Measurements from ENCODE around the gene BTBD18.

DNA sequence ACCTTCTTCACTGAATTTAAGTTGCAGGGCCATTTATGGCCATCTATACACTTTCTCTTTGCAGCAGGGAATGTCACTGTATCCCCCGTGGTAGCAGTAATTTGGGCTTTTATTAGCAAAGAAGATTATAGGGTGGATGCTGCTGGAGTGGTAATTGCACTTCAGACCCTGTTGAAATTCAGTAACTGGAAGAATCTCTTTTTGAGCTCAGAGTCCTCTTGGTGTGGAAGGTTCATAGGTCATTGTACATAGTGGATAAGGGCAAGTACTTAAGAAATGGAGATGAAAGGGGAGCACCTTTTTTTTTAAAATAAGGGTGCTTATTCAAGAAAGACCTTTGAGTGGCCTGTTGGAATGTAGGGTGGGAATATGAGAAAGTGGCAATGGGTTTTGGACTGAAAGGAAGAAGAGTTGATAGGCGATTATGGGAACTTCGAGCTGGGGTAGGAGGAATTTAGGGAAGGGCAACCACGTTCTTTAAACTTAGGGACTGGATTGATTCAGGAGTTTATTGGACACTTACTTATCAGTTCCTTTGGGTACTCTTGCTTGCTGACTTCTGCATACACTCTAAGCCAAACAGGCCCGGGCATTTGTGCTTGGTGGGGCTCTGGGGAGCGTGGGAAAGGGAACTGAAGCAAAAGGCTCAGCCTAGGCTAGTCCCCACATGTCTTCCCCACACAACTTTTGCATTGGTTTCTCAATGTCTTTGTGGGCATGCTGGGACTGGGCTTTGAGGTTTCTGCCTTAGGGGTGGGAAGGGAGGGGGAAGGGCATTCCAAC lies 36.5 kb upstream of the BTBD18 start:
- TF ChIP-seq HDAC6 (IDR thresholded peaks at IDR 0.05; ENCODE audit: unreplicated experiment) (no peak), SMC3 (IDR thresholded peaks at IDR 0.05; ENCODE audit: borderline replicate concordance, low read length) (no peak), HDGF (IDR thresholded peaks at IDR 0.05) (no peak), CEBPB (IDR thresholded peaks at IDR 0.05; ENCODE audit: borderline replicate concordance in 1 of 2, low read depth in 2 of 2, low read length in 2 of 2) (no peak), GABPA (IDR thresholded peaks at IDR 0.05; ENCODE audit: low read depth) (no peak), EZH2 (IDR thresholded peaks at IDR 0.05; ENCODE audit: borderline replicate concordance, control insufficient read depth, low read depth, low read length) (no peak)
- TF ChIP-seq, protein P1, sequence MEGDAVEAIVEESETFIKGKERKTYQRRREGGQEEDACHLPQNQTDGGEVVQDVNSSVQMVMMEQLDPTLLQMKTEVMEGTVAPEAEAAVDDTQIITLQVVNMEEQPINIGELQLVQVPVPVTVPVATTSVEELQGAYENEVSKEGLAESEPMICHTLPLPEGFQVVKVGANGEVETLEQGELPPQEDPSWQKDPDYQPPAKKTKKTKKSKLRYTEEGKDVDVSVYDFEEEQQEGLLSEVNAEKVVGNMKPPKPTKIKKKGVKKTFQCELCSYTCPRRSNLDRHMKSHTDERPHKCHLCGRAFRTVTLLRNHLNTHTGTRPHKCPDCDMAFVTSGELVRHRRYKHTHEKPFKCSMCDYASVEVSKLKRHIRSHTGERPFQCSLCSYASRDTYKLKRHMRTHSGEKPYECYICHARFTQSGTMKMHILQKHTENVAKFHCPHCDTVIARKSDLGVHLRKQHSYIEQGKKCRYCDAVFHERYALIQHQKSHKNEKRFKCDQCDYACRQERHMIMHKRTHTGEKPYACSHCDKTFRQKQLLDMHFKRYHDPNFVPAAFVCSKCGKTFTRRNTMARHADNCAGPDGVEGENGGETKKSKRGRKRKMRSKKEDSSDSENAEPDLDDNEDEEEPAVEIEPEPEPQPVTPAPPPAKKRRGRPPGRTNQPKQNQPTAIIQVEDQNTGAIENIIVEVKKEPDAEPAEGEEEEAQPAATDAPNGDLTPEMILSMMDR (IDR thresholded peaks at IDR 0.05 in 2 of 3, conservative IDR thresholded peaks at IDR 0.05 in 1 of 3; ENCODE audit: control insufficient read depth in 2 of 3, extremely low read depth in 1 of 3, insufficient read depth in 1 of 3, low read depth in 3 of 3, low read length in 3 of 3) = no peak
- TF ChIP-seq, protein P2, sequence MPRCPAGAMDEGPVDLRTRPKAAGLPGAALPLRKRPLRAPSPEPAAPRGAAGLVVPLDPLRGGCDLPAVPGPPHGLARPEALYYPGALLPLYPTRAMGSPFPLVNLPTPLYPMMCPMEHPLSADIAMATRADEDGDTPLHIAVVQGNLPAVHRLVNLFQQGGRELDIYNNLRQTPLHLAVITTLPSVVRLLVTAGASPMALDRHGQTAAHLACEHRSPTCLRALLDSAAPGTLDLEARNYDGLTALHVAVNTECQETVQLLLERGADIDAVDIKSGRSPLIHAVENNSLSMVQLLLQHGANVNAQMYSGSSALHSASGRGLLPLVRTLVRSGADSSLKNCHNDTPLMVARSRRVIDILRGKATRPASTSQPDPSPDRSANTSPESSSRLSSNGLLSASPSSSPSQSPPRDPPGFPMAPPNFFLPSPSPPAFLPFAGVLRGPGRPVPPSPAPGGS (IDR thresholded peaks at IDR 0.05; ENCODE audit: borderline replicate concordance, insufficient read depth, low read depth, low read length, poor library complexity, severe bottlenecking) = peak; percentile 89
